NCI-H146 (cell line): Measurements from ENCODE around the gene CARS1.

Experiments
- DNase-seq: peaks from one replicate; lab custom pipeline; 2025; lab: John Stamatoyannopoulos, UW

Gene CARS1

GRCh38 chr11:3008746-3009336 lies 48.4 kb downstream of the CARS1 start:
- DNase-seq = no peak

GRCh38 chr11:3007404-3008010 lies 49.7 kb downstream of the CARS1 start:
- no peak for DNase-seq

DNA sequence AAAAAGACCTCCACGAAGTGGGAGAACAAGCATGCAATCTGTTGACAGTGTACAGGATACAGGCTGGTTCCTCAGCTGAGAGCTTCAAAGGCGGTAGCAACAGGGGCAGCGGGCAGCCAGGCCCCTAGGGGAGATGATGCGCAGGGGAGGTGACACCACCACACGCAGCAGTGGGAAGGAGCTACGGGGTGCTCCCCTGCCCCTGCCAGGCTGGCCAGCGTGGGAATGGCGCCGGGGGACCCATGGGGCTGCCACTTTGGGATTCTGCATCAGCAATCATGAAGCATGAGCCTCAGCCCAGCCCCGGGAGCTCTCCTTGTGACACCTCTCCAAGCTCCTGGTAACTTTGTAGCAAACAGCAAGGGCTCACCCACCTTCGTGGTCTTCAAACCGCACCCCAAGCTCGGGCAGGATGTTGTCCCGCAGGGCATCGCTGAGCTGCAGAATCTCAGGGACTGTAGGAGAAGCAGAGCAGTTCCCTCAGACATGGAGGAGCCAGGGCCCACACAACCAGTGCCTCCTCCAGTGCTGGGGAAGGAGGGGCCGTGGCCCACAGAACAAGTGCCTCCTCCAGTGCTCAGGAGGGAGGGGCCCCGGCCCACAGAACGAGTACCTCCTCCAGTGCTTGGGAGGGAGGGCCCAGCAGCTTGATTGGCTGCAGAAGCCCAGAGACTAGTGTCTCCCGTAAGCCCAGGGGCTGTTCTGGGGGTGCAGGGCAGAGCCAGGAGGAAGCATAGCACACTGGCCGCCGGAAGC lies 50.5 kb downstream of the CARS1 start:
- DNase-seq = no peak

GRCh38 chr11:3004481-3004880 lies 52.7 kb downstream of the CARS1 start:
- DNase-seq = no peak

- DNase-seq = no peak
Measured at GRCh38 chr11:3003396-3004231, 53.6 kb downstream of the CARS1 start.

DNA sequence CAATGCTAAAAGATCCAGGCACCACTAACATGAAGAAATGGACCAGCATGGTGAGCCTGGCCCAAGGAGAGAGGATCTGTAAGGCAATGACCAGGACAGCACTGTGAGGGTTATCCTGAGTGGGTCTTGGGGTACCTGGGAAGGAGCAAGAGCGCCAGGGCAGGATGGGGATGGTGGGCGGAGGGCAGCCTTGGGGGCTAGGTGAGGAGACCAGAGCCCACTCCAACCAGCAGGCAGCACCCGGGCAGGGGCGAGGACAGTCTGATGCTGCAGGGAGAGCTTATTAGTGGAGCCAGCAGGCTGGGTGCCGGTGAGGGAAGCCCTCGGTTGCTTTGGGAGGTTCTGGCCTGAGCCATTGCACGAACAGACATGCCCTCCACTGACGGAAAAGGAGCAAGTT lies 54.4 kb downstream of the CARS1 start:
- DNase-seq = no peak

GRCh38 chr11:3002351-3002861 lies 54.8 kb downstream of the CARS1 start:
- DNase-seq = no peak

GRCh38 chr11:3001496-3001895 lies 55.7 kb downstream of the CARS1 start:
- DNase-seq = no peak

GRCh38 chr11:3000032-3000961 lies 56.9 kb downstream of the CARS1 start:
- peak; percentile 97 for DNase-seq

DNA sequence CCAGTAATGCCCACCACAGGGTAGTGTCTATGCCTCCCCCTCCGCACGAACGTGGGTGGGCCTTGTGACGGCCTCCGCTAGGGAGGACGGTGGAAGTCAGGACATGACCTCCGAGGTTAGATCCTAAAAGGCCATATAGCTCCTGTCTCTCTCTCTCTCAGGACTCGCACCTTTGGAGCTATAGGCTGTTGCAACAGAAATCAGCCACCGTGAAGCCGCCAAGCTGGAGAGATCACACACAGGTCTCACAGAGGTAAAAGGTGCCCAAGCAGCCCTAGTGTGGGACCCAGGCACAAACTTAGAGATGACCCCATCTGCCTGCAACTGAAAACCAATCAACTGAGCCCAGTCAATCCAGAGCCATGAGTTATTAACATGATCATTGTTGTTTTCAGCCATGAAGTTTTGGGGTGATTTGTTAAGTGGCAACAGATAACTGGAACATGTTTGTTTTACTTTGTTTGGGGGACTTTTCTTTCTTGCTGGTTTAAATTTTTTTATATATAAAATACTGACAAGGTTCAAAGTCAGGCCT lies 57.7 kb downstream of the CARS1 start:
- no peak for DNase-seq

GRCh38 chr11:2998073-2998850 lies 59.0 kb downstream of the CARS1 start:
- no peak for DNase-seq

DNA sequence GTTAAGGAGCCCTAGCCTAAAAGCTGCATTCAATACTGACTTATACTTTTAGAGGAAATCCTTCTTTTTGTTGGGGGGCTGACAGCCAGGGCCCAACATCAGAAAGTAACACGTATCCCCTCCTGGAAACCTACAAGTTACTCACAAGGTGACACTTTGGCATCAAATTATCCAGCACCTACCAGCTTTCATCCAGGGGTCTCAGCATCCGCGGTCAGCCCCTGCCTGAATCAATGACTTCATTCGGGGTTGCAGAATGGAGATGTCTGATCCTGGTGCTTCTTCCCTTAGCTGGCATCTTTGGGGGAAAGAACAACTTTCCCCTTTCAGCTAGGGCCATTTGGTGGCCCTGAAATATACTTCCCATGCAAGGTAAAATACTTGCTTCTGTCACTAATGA lies 59.8 kb downstream of the CARS1 start:
- DNase-seq = no peak

- no peak for DNase-seq
Measured at GRCh38 chr11:2996976-2997375, 60.2 kb downstream of the CARS1 start.

GRCh38 chr11:2995893-2996554 lies 61.2 kb downstream of the CARS1 start:
- DNase-seq = no peak

DNA sequence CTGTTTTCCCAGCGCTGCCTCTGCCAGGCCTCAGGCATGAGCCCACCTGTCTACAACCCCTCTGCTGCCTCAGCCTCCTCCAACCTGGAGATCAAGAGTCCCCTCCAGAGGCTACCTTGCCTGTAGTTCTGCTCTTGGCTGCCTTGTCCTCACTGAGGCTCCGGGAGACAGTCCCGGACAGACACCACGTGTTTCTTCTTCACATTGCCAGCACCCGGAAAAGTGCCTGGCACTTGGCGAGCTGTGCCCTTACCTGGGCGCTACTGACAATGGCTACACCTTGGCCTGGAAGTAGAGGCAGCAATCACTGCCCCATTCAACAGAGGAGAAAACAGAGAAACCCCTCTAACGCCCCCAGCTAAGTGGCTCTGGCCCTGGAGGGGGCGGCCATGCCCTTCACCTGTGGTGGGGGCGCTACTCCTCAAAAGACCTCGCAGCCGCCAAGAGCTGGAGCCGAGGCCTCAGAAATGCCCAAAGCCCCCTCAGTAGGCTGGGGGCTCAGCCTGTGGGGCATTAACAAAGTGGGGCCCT lies 62.1 kb downstream of the CARS1 start:
- DNase-seq = no peak

GRCh38 chr11:2994336-2994730 lies 62.9 kb downstream of the CARS1 start:
- DNase-seq = no peak

DNA sequence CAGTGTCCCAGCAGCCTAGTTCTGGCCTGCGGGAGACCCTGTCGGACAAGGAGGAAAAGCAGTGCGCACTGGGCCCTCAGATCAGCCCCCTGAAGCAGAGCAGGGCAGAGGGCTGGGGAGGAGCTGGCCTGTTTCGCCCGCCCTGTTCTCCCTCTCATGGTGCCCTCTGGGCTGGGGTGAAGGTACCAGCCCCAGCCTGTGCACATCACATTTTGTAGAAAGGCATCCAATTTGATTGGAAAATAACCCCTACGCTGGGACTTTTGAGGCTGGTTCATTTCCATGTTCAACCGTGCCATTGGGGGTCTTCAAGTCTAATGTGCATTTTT lies 64.3 kb downstream of the CARS1 start:
- no peak for DNase-seq

DNA sequence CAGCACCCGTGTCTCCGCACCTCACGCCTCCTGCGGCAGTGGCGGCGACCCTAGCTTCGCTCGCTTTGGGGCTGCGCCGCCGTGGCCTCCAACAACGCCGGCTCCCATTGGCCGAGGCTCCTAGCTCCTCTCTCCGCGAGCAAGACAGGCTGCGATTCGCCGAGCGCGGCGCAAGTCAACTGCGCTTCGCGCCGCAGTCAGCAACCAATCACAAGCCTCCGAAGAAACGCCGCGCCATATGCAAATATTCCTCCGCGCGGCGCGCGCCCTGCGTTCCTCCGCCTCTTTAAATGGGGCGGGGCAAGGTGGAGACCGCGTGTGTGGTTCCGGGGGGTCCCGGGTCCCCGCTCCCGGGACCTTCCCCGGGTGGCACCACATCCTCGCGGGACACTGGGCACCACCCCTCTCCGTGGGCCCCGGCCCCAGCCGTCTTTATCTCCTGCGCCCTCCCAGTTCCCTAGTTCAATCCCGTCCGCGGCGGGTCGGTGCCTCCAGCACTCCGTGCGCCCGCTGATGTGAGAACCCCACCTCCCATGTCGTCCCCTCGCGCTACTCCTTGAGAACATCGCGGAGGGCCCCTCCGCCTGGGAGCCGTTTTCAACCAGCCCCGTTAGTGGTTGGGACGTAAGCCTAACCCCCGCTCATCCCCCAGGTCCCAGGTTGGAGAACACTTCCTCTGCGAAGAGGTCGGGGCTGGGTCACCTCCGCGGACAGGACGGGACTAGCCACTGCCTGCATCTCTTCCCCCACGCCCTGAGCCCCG lies 64.8 kb downstream of the CARS1 start, which contains the start of gene NAP1L4:
NAP1L4 (minus strand) TSS at position 96 of the 763 bp plus-strand sequence. CDS start 13,109 bp downstream, outside the sequence.
- DNase-seq = peak; percentile 97
